Lower lobe of right lung (tissue), 2 donors: ENCODE data around the gene FOXM1. TPM values are rescaled to one million over a fixed set of nuclear protein-coding genes. Genes with fewer than 3 reads are reported as not detected.

Experiments used
- ATAC-seq, 2 donors: fragments of 200-7000 bp; cut with Tn5 transposase; one replicate each; pipeline ENCODE4 v1.9.1; 2020 to 2022; ENCODE audit warnings: mild to moderate bottlenecking in 2 of 2, moderate library complexity in 2 of 2
- DNase-seq: peaks from one replicate; pipeline ENCODE4 v3.0.0-alpha.2; 2020
- H3K27ac ChIP-seq: fragments of 200-600 bp; one replicate; pipeline ENCODE4 v1.8.0; 2022
- H3K27me3 ChIP-seq: fragments of 200-600 bp; one replicate; pipeline ENCODE4 v1.8.0; 2022; ENCODE audit warnings: low read depth
- H3K36me3 ChIP-seq: fragments of 200-600 bp; one replicate; pipeline ENCODE4 v1.8.0; 2022; ENCODE audit warnings: mild to moderate bottlenecking
- H3K4me1 ChIP-seq: fragments of 200-600 bp; one replicate; pipeline ENCODE4 v1.8.0; 2022
- H3K4me3 ChIP-seq: fragments of 200-600 bp; one replicate; pipeline ENCODE4 v1.8.0; 2022; ENCODE audit warnings: mild to moderate bottlenecking
- H3K9me3 ChIP-seq: fragments of 200-600 bp; one replicate; pipeline ENCODE4 v1.8.0; 2022
- intact Hi-C: fragments of 100-400 bp; cut with DNase I; formaldehyde crosslinking; loops from one replicate; pipeline ENCODE4 v1.11.0; 2022
- total RNA-seq: library from RNA; stranded (reverse); fragmentation: NEBNext Ultra II Directional; extraction: Animal tissue kit (Norgen Biotek cat#: 25700); gene quantifications from one replicate; pipeline ENCODE4 v1.2.1, GENCODE V29; 2021
- TF ChIP-seq, protein P1 (sequence below): fragments of 200-600 bp; IDR thresholded peaks from one replicate; pipeline ENCODE4 v1.8.0; 2022; ENCODE audit warnings: antibody characterized with exemption, mild to moderate bottlenecking
- donor health status: DM: no; HTN: yes; CAD: no; lungs with severe emphysema.

Gene FOXM1
- total RNA-seq, 1 donor from 2014 or later = 3.2 TPM

DNA sequence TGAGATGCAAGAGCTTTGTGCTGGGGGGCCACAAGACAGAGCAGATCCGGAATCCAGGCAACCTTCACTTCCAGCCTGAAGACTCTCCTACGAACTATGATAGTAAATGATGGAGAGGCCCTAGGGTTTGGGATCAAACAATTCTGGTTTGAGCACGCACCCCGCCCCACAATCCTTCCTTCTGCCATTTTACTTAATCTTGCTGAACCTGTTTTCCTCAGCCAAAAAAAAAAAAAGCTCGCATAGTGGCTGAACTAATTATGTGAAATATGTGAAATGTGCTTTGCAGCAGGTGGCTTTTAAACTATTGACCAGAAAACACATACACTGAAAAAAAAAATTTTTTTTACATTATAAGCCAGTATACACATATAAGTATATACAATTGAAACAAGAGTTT is 65.2 kb downstream of the FOXM1 start:
- intact Hi-C loops = no loop called here
- TF ChIP-seq, protein P1, sequence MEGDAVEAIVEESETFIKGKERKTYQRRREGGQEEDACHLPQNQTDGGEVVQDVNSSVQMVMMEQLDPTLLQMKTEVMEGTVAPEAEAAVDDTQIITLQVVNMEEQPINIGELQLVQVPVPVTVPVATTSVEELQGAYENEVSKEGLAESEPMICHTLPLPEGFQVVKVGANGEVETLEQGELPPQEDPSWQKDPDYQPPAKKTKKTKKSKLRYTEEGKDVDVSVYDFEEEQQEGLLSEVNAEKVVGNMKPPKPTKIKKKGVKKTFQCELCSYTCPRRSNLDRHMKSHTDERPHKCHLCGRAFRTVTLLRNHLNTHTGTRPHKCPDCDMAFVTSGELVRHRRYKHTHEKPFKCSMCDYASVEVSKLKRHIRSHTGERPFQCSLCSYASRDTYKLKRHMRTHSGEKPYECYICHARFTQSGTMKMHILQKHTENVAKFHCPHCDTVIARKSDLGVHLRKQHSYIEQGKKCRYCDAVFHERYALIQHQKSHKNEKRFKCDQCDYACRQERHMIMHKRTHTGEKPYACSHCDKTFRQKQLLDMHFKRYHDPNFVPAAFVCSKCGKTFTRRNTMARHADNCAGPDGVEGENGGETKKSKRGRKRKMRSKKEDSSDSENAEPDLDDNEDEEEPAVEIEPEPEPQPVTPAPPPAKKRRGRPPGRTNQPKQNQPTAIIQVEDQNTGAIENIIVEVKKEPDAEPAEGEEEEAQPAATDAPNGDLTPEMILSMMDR = no peak
- Histone ChIP-seq H3K9me3 (no peaks in the 10 kb centered on the region), H3K27ac (peak overlapping the region; percentile 93), H3K4me1 (peaks cover 28% of the 10 kb centered on the region), H3K4me3 (peak overlapping the region; percentile 76), H3K36me3 (peaks cover 9% of the 10 kb centered on the region), H3K27me3 (no peaks in the 10 kb centered on the region)
- DNase-seq (no peak), ATAC-seq (no peak)

Other genes starting within 250 kb of the FOXM1 start
- 62.2 TPM for gene FKBP4, start 82.2 kb downstream of the FOXM1 start, total RNA-seq
- 43.8 TPM for gene ITFG2, start 64.5 kb downstream of the FOXM1 start, total RNA-seq
- 0.77 TPM for gene NRIP2, start 42.1 kb downstream of the FOXM1 start, total RNA-seq
- gene TEX52, start 20.1 kb downstream of the FOXM1 start, total RNA-seq = not detected
- 12.8 TPM for gene RHNO1, start within 50 bp of the FOXM1 start, total RNA-seq
- gene TULP3, start 13.7 kb upstream of the FOXM1 start, total RNA-seq = 15.4 TPM
- gene TEAD4, start 82.2 kb upstream of the FOXM1 start, total RNA-seq = 27.3 TPM
- 61.1 TPM for gene TSPAN9, start 200.2 kb upstream of the FOXM1 start, total RNA-seq